ENCODE results near the gene ENPP7.

ENPP7 gene

GRCh38 chr17:79778504-79779083 lies 47.9 kb downstream of the ENPP7 start:
- DNase-seq: no peak

GRCh38 chr17:79779084-79779529 lies 48.4 kb downstream of the ENPP7 start:
- no peak for DNase-seq

- DNase-seq: no peak
Measured at GRCh38 chr17:79779661-79780365, 49.1 kb downstream of the ENPP7 start.

GRCh38 chr17:79781012-79781650 lies 50.4 kb downstream of the ENPP7 start:
- no peak for DNase-seq

GRCh38 chr17:79781736-79782575 lies 51.2 kb downstream of the ENPP7 start:
- no peak for DNase-seq

- DNase-seq: no peak
Measured at GRCh38 chr17:79783891-79784290, 53.1 kb downstream of the ENPP7 start.

- DNase-seq: no peak
Measured at GRCh38 chr17:79784353-79785016, 53.7 kb downstream of the ENPP7 start.

- no peak for DNase-seq
Measured at GRCh38 chr17:79785017-79785899, 54.5 kb downstream of the ENPP7 start.

- DNase-seq: no peak
Measured at GRCh38 chr17:79785900-79786810, 55.4 kb downstream of the ENPP7 start.

- no peak for DNase-seq
Measured at GRCh38 chr17:79786930-79787643, 56.3 kb downstream of the ENPP7 start.

GRCh38 chr17:79788455-79788854 lies 57.7 kb downstream of the ENPP7 start:
- no peak for DNase-seq

- DNase-seq: no peak
Measured at GRCh38 chr17:79788989-79789942, 58.5 kb downstream of the ENPP7 start.

- no peak for DNase-seq
Measured at GRCh38 chr17:79789943-79790804, 59.4 kb downstream of the ENPP7 start.

GRCh38 chr17:79790805-79791734 lies 60.3 kb downstream of the ENPP7 start:
- no peak for DNase-seq

- DNase-seq: no peak
Measured at GRCh38 chr17:79791735-79792161, 61.0 kb downstream of the ENPP7 start.
